Stimulated activated CD8-positive, alpha-beta memory T cell treated with anti-CD3 and anti-CD28 coated beads, Interleukin-15, amount 100 ng/mL, for 48 hours (primary cell): ENCODE data around the gene CLDN17.

Source experiments
- DNase-seq, 2 donors: peaks; one replicate each; pipeline ENCODE4 v3.0.0-alpha.2; 2020; ENCODE audit warnings: low read depth in 2 of 2

Gene CLDN17

DNA sequence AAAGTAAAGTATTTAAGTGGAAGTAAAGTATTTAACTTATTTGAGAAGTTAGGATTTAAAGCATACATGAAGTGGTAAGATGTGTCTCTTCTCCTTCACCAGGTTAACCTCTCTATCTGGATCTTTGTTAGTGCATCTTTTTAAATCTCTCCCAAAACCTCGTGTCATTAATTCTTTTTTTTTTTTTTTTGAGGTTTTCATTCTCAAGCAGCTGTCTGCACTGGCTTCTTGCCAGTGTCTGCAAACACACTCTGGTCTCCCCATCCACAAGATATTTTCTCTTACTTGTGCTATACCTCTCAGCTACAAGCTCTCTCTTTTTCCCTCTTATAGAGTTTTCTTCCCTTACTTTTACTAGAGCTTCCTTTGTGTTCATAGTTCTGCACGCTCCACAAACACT lies 49.0 kb downstream of the CLDN17 start:
- DNase-seq, result no peak

DNA sequence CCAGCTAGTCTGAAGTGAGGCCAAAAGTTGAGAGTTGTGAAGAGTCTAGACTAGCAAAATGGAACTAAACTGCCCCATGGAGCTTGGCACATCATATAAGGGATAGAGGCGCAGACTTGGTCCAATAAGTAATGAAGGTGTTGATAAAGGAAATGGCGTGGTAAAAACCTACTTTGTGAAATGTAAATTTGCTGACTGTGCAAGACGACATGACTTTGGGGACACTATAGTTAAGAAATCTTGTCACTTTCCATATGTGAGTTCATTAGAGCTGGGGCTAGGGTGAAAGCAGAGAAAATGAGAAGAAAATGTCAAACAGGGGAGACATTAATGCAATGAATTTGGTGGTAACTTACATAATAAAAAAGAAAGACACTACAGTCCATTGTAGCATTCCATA lies 50.1 kb downstream of the CLDN17 start:
- DNase-seq, result no peak
